Diencephalon (tissue), 1 donor: Measurements from ENCODE around the gene SHISA4. TPM values are rescaled to one million over a fixed set of nuclear protein-coding genes. Genes with fewer than 3 reads are reported as not detected.

ENCODE experiments used
- small RNA-seq: library from RNA; depleted of rRNA; stranded (forward); fragments of <200 nt; gene quantifications from one replicate; pipeline ENCODE3, GENCODE V24; 2014
- total RNA-seq: library from RNA; depleted of rRNA; stranded (reverse); fragments of >200 nt; gene quantifications from one replicate; pipeline ENCODE4 v1.2.3, GENCODE V29; 2014

SHISA4 gene, protein sequence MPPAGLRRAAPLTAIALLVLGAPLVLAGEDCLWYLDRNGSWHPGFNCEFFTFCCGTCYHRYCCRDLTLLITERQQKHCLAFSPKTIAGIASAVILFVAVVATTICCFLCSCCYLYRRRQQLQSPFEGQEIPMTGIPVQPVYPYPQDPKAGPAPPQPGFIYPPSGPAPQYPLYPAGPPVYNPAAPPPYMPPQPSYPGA
- 48.0 TPM for total RNA-seq

GRCh38 chr1:201888282-201889089, at the start of gene SHISA4:
SHISA4 (plus strand) TSS chr1:201888898; CDS start chr1:201888995, 97 bp downstream.

Small RNA genes within 50 kb of the gene (small RNA-seq; reads per million reads assigned to genes)
- 0.08 reads per million for gene MIR6739

Other genes starting within 250 kb of the SHISA4 start
- 66.9 TPM for gene IPO9, start 59.7 kb upstream of the SHISA4 start, total RNA-seq
- 0.46 TPM for gene LMOD1, start 57.6 kb downstream of the SHISA4 start, total RNA-seq
- gene TIMM17A, start 66.6 kb downstream of the SHISA4 start, total RNA-seq, result 74.7 TPM
- gene RNPEP, start 93.8 kb downstream of the SHISA4 start, total RNA-seq, result 12.2 TPM
- gene ELF3, start 121.7 kb downstream of the SHISA4 start, total RNA-seq, result not detected
- gene GPR37L1, start 234.0 kb downstream of the SHISA4 start, total RNA-seq, result 6.5 TPM